Right lobe of liver (tissue), 6 donors: ENCODE data around the gene FIBP. TPM values are rescaled to one million over a fixed set of nuclear protein-coding genes. Genes with fewer than 3 reads are reported as not detected.

Experiments used
- ATAC-seq, 4 donors: fragments of 200-7000 bp; cut with Tn5 transposase; one replicate each; pipeline ENCODE4 v1.9.1; 2020; ENCODE audit warnings: mild to moderate bottlenecking in 4 of 4, moderate library complexity in 4 of 4
- DNase-seq, 3 donors: peaks; one replicate each; pipeline ENCODE4 v3.0.0-alpha.2; 2020
- H3K27ac ChIP-seq, 3 donors: fragments of 200-600 bp; one replicate each; pipeline ENCODE4 v1.8.0; 2022
- H3K27me3 ChIP-seq, 2 donors: fragments of 200-600 bp; one replicate each; pipeline ENCODE4 v1.8.0; 2022
- H3K36me3 ChIP-seq, 4 donors: fragments of 200-600 bp; sonication (generic) in 1 of 4; one replicate each; pipeline versions ENCODE4 v1.5.1 to v1.8.0; 2017 to 2022; ENCODE audit warnings: control low read depth in 1 of 4
- H3K4me1 ChIP-seq, 4 donors: fragments of 200-600 bp; sonication (generic) in 1 of 4; one replicate each; pipeline versions ENCODE4 v1.5.1 to v1.8.0; 2017 to 2022; ENCODE audit warnings: control low read depth in 1 of 4
- H3K4me3 ChIP-seq, 3 donors: fragments of 200-600 bp; one replicate each; pipeline ENCODE4 v1.8.0; 2022
- H3K9me3 ChIP-seq, 4 donors: fragments of 200-600 bp; sonication (generic) in 1 of 4; one replicate each; pipeline versions ENCODE4 v1.5.1 to v1.8.0; 2017 to 2022; ENCODE audit warnings: control low read depth in 1 of 4
- CTCF ChIP-seq, 4 donors: fragments of 200-600 bp in 3 of 4; fragments of 450-650 bp in 1 of 4; IDR thresholded peaks; one replicate each; pipeline versions ENCODE4 v1.5.1 to v1.8.0; 2016 to 2022; ENCODE audit warnings: antibody characterized with exemption in 4 of 4, mild to moderate bottlenecking in 2 of 4
- POLR2A ChIP-seq: fragments of 450-650 bp; IDR thresholded peaks from one replicate; pipeline ENCODE4 v1.6.1; 2017; ENCODE audit warnings: antibody characterized with exemption, mild to moderate bottlenecking
- WGBS: methylation state at CpG from one replicate; pipeline ENCODE4 v1.1.6; 2018; ENCODE audit warnings: low coverage, low lambda C conversion rate; ENCODE audit not compliant: insufficient coverage; ENCODE audit errors: missing lambda C conversion rate; 5-methylcytosine and 5-hydroxymethylcytosine counted together
- intact Hi-C, 2 donors: fragments of 100-400 bp; cut with DNase I; formaldehyde crosslinking; loops; one replicate each; pipeline versions ENCODE4 v1.11.2 to v1.14.1; 2022
- total RNA-seq, 6 experiments: library from RNA; depleted of rRNA in 2 of 6; stranded (reverse); fragments of >200 nt in 2 of 6; fragmentation: NEBNext Ultra II Directional in 3 of 6; extraction: Animal tissue kit (Norgen Biotek cat#: 25700) in 3 of 6; gene quantifications; one replicate each; pipeline versions ENCODE4 v1.1.0 to v1.2.4, GENCODE V29; 2016 to 2023
- donor health status: DM: no; HTN: yes; CAD: no.
- donor health status: DM: no; HTN: no; CAD: no.
- donor health status: DM: no; HTN: no; CAD: no.
- donor health status: DM: no; HTN: yes; CAD: no.
- donor health status: DM: no; HTN: yes; CAD: no.

Gene FIBP
- total RNA-seq, 6 experiments from 2014 or later, result 19.4 to 66.1 (median 23.3) TPM

GRCh38 chr11:65911682-65912568 lies 23.7 kb upstream of the FIBP start:
- no peaks in the 10 kb centered on the region for H3K4me1 ChIP-seq
- H3K4me3 ChIP-seq, result no peak overlapping the region
- 20% methylated on average over 2 of the region's 14 CpGs for WGBS
- TF ChIP-seq CTCF (IDR thresholded peaks at IDR 0.05) (peak in 3 of 4 donors; percentile 3 to 14 (median 10)), POLR2A (no peak)
- ATAC-seq, result peak; percentile 45 to 58 (median 48)
- H3K9me3 ChIP-seq, result no peaks in the 10 kb centered on the region
- no peaks in the 10 kb centered on the region for H3K27me3 ChIP-seq
- H3K27ac ChIP-seq, result no peak overlapping the region
- intact Hi-C loops, result no loop called here
- no peaks in the 10 kb centered on the region for H3K36me3 ChIP-seq
- no peak for DNase-seq

GRCh38 chr11:65907878-65908277 lies 19.6 kb upstream of the FIBP start:
- intact Hi-C loops, result no loop called here
- DNase-seq (no peak), ATAC-seq (no peak)
- H3K4me3 ChIP-seq, result no peak overlapping the region
- 90% methylated on average over 5 of the region's 6 CpGs for WGBS
- H3K36me3 ChIP-seq, result no peaks in the 10 kb centered on the region
- H3K4me1 ChIP-seq, result no peaks in the 10 kb centered on the region
- no peaks in the 10 kb centered on the region for H3K27me3 ChIP-seq
- H3K9me3 ChIP-seq, result no peaks in the 10 kb centered on the region
- H3K27ac ChIP-seq, result no peak overlapping the region
- no peak for TF ChIP-seq POLR2A
- no peak for TF ChIP-seq CTCF (IDR thresholded peaks at IDR 0.05)

- no peak overlapping the region for H3K27ac ChIP-seq
- DNase-seq, result no peak
- H3K4me3 ChIP-seq, result no peak overlapping the region
- no peaks in the 10 kb centered on the region for H3K36me3 ChIP-seq
- no peaks in the 10 kb centered on the region for H3K4me1 ChIP-seq
- H3K27me3 ChIP-seq, result no peaks in the 10 kb centered on the region
- TF ChIP-seq CTCF (IDR thresholded peaks at IDR 0.05), result no peak
- no peak for TF ChIP-seq POLR2A
- WGBS, result 82% methylated on average over 5 of the region's 5 CpGs
- no peaks in the 10 kb centered on the region for H3K9me3 ChIP-seq
- ATAC-seq, result no peak
- intact Hi-C loops, result no loop called here
These were observed 18.3 kb upstream of the FIBP start for GRCh38 chr11:65906602-65907001.

GRCh38 chr11:65903715-65904114 lies 15.4 kb upstream of the FIBP start:
- no peak for ATAC-seq
- H3K4me1 ChIP-seq, result peaks cover 0 to 9% (median 3%) of the 10 kb centered on the region in 4 donors
- no peak overlapping the region for H3K4me3 ChIP-seq
- H3K36me3 ChIP-seq, result no peaks in the 10 kb centered on the region
- WGBS, result 87% methylated on average over 7 of the region's 8 CpGs
- no peak for DNase-seq
- H3K27me3 ChIP-seq, result no peaks in the 10 kb centered on the region
- no peaks in the 10 kb centered on the region for H3K9me3 ChIP-seq
- intact Hi-C loops, result no loop called here
- no peak for TF ChIP-seq POLR2A
- no peak for TF ChIP-seq CTCF (IDR thresholded peaks at IDR 0.05)
- no peak overlapping the region for H3K27ac ChIP-seq
